ENCODE results near the gene DDX3Y. TPM values are rescaled to one million over a fixed set of nuclear protein-coding genes. Genes with fewer than 3 reads are reported as not detected.

The DDX3Y gene
- total RNA-seq, 2 donors from 2014 or later: 0.74 TPM; not detected in 1

DNA sequence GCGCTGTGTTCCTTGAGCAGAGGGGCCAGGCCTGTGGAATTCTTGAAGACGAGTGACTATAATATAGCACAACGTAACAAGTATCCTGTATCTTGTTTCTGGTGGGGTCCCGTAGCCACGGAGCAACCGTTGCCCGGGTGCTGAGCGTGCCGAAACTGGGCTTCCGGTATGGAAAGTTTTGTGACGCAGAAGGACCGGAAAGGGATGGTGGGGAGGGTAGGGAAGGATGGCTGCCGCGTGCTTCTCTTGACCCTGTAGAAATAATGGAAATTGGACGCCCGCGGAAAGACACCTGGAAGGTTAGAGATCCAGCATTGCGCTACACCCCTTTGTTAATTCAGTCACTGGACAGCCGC lies 827 bp downstream of the DDX3Y start:
- Histone ChIP-seq H3K9me3 (no peaks in the 10 kb centered on the region), H3K4me1 (no peaks in the 10 kb centered on the region), H3K27ac (no peak overlapping the region), H3K4me3 (no peak overlapping the region), H3K36me3 (no peaks in the 10 kb centered on the region), H3K27me3 (no peaks in the 10 kb centered on the region), H3K9ac (ENCODE audit: low read depth in 2 of 2, low read length in 2 of 2) (no peak overlapping the region)
- no peak for TF ChIP-seq CTCF (IDR thresholded peaks at IDR 0.05)
- intact Hi-C loops (cut with DNase I): no loop called here
- DNase-seq: no peak

DNA sequence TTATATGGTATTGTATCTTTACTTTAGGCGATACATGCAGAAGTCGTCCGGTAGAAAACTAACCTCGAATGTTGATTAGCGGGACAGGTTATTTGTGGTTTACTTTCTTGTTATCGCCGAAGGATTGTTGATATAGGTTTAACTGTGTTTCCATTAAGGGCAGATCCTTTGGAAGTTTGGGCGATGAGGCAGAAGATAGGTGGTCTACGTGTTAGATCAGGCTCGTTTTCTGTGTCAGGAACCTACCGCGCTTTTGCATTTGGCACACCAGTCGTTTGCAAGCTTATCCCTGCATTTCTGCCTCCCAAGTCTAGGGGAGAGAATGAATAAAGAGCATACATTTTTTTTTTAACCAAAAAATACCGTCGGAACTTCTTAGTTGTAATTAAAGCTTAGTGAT lies 1.2 kb downstream of the DDX3Y start:
- intact Hi-C loops (cut with DNase I): no loop called here
- Histone ChIP-seq H3K9ac (ENCODE audit: low read depth in 2 of 2, low read length in 2 of 2) (no peak overlapping the region), H3K9me3 (no peaks in the 10 kb centered on the region), H3K4me3 (no peak overlapping the region), H3K36me3 (no peaks in the 10 kb centered on the region), H3K27me3 (no peaks in the 10 kb centered on the region), H3K27ac (no peak overlapping the region), H3K4me1 (no peaks in the 10 kb centered on the region)
- no peak for DNase-seq
- no peak for TF ChIP-seq CTCF (IDR thresholded peaks at IDR 0.05)

- DNase-seq: no peak
- Histone ChIP-seq H3K9ac (ENCODE audit: low read depth in 2 of 2, low read length in 2 of 2) (no peak overlapping the region), H3K4me1 (no peaks in the 10 kb centered on the region), H3K27ac (no peak overlapping the region), H3K9me3 (no peaks in the 10 kb centered on the region), H3K36me3 (no peaks in the 10 kb centered on the region), H3K4me3 (no peak overlapping the region), H3K27me3 (no peaks in the 10 kb centered on the region)
- intact Hi-C loops (cut with DNase I): no loop called here
- TF ChIP-seq CTCF (IDR thresholded peaks at IDR 0.05): no peak
Observed at GRCh38 chrY:12913541-12913940, 8.9 kb downstream of the DDX3Y start.

DNA sequence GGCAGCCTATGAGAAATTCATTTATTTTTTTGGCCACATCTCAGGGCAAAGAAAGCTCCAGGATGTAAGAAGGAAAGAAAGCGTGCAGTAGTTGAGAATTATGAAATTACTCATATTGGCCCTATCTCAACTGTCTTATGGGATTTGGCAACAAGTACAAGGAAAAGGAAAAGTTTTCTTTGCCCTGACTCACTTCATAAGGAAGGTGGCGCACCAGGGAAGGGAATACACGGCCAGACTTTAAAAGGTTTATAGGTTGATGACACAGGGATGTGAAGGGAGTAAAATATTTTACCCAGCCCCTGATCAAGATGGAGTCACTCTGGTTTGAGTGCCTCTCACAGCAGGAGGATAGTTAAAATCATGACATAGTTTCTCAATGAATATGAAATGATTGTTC lies 23.4 kb downstream of the DDX3Y start:
- Histone ChIP-seq H3K27me3 (no peaks in the 10 kb centered on the region), H3K4me3 (no peak overlapping the region), H3K9ac (ENCODE audit: low read depth in 2 of 2, low read length in 2 of 2) (no peak overlapping the region), H3K9me3 (no peaks in the 10 kb centered on the region), H3K36me3 (no peaks in the 10 kb centered on the region), H3K27ac (no peak overlapping the region), H3K4me1 (no peaks in the 10 kb centered on the region)
- no peak for DNase-seq
- intact Hi-C loops (cut with DNase I): no loop called here
- TF ChIP-seq CTCF (IDR thresholded peaks at IDR 0.05): no peak

GRCh38 chrY:12941725-12942687 lies 37.3 kb downstream of the DDX3Y start:
- intact Hi-C loops (cut with DNase I): no loop called here
- no peaks in the 10 kb centered on the region for H3K36me3 ChIP-seq

More at GRCh38 chrY:12941725-12942687, 37.3 kb downstream of the DDX3Y start:
- Histone ChIP-seq H3K27me3 (no peaks in the 10 kb centered on the region), H3K9ac (ENCODE audit: low read depth in 2 of 2, low read length in 2 of 2) (no peak overlapping the region), H3K4me3 (no peak overlapping the region), H3K27ac (no peak overlapping the region), H3K9me3 (no peaks in the 10 kb centered on the region), H3K4me1 (no peaks in the 10 kb centered on the region)
- DNase-seq: no peak
- TF ChIP-seq CTCF (IDR thresholded peaks at IDR 0.05): no peak

Other genes starting within 250 kb of the DDX3Y start
- gene USP9Y, start 203.6 kb upstream of the DDX3Y start, total RNA-seq: under 1 TPM in 1 of 2 donors, not detected in 1; 0.07 TPM